Natural killer cell (primary cell): ENCODE data around the gene PIGU. TPM values are rescaled to one million over a fixed set of nuclear protein-coding genes. Genes with fewer than 3 reads are reported as not detected.

Experiments used
- ATAC-seq, 3 donors: fragments of 150-1000 bp in 2 of 3; fragments of 200-7000 bp in 1 of 3; cut with Tn5 transposase; 1 replicate in 1 of 3; 2 replicates in 2 of 3; pipeline ENCODE4 v1.10.0; 2021; ENCODE audit warnings: mild to moderate bottlenecking in 2 of 3, moderate library complexity in 2 of 3
- DNase-seq, 2 donors: peaks; one replicate each; pipeline versions ENCODE4 v3.0.0 to v3.0.0-alpha.2; 2013 to 2021; ENCODE audit warnings: mixed read lengths in 1 of 2
- H3K27ac ChIP-seq: one replicate; pipeline ENCODE4 v1.5.1; 2013; ENCODE audit warnings: mild to moderate bottlenecking, low read length
- H3K27me3 ChIP-seq: one replicate; pipeline ENCODE4 v1.6.1; 2013; ENCODE audit warnings: low read length; ENCODE audit not compliant: control insufficient read depth, insufficient read depth
- H3K36me3 ChIP-seq: one replicate; pipeline ENCODE4 v1.6.1; 2013; ENCODE audit warnings: low read length; ENCODE audit not compliant: control insufficient read depth, insufficient read depth
- H3K4me1 ChIP-seq: one replicate; pipeline ENCODE4 v1.6.1; 2013; ENCODE audit warnings: low read length; ENCODE audit not compliant: control insufficient read depth, insufficient read depth
- H3K4me3 ChIP-seq: one replicate; pipeline ENCODE4 v1.5.1; 2013; ENCODE audit warnings: low read length
- H3K9me3 ChIP-seq: one replicate; pipeline ENCODE4 v1.6.1; 2013; ENCODE audit warnings: low read length; ENCODE audit not compliant: control insufficient read depth, insufficient read depth
- H3K27ac Mint-ChIP-seq, 2 donors: one replicate each; pipeline ENCODE4 v1.8.0; 2022; ENCODE audit warnings: mild to moderate bottlenecking in 2 of 2, mixed read lengths in 2 of 2, moderate library complexity in 1 of 2
- H3K27me3 Mint-ChIP-seq, 2 donors: one replicate each; pipeline ENCODE4 v1.8.0; 2022; ENCODE audit warnings: low read depth in 2 of 2, mixed read lengths in 2 of 2
- H3K36me3 Mint-ChIP-seq: one replicate; pipeline ENCODE4 v1.8.0; 2022; ENCODE audit warnings: mixed read lengths
- H3K4me1 Mint-ChIP-seq, 2 donors: one replicate each; pipeline ENCODE4 v1.8.0; 2022; ENCODE audit warnings: mixed read lengths in 2 of 2
- H3K4me3 Mint-ChIP-seq: one replicate; pipeline ENCODE4 v1.8.0; 2022; ENCODE audit warnings: mild to moderate bottlenecking, moderate library complexity, mixed read lengths
- H3K9me3 Mint-ChIP-seq, 2 donors: one replicate each; pipeline ENCODE4 v1.8.0; 2022; ENCODE audit warnings: mixed read lengths in 2 of 2
- CTCF ChIP-seq: fragments of 200-600 bp; IDR thresholded peaks from one replicate; pipeline ENCODE4 v1.8.0; 2022; ENCODE audit warnings: antibody characterized with exemption
- WGBS: methylation state at CpG from one replicate; pipeline ENCODE4 v1.1.7; 2013; ENCODE audit warnings: missing lambda C conversion rate; ENCODE audit not compliant: insufficient coverage; 5-methylcytosine and 5-hydroxymethylcytosine counted together
- intact Hi-C: fragments of 100-400 bp; cut with micrococcal nuclease; formaldehyde crosslinking; loops from one replicate; pipeline ENCODE4 v1.14.2; 2022
- total RNA-seq, 4 donors: library from RNA; stranded (reverse); fragments of 120-200 nt in 1 of 4; gene quantifications; one replicate each; pipeline versions ENCODE4 v1.2.3 to v1.2.4, GENCODE V29; 2013 to 2022

Gene PIGU
- total RNA-seq, 3 donors from 2014 or later (not counting 1 experiment from before 2014, with no cell fraction given) = 7.0 to 11.1 (median 8.2) TPM

- Mint-ChIP-seq H3K36me3 (no peaks in the 10 kb centered on the region), H3K4me3 (no peak overlapping the region), H3K27ac (peak overlapping the region in 1 of 2 donors; percentile 89), H3K27me3 (no peaks in the 10 kb centered on the region), H3K9me3 (no peaks in the 10 kb centered on the region), H3K4me1 (peaks cover 8 to 9% of the 10 kb centered on the region in 2 donors)
- ATAC-seq (no peak), DNase-seq (no peak)
- Histone ChIP-seq H3K27ac (no peak overlapping the region), H3K4me1 (no peaks in the 10 kb centered on the region), H3K27me3 (no peaks in the 10 kb centered on the region), H3K36me3 (peaks cover 17% of the 10 kb centered on the region), H3K4me3 (no peak overlapping the region), H3K9me3 (no peaks in the 10 kb centered on the region)
- intact Hi-C loops = no loop called here
- 97% methylated on average over 3 of the region's 5 CpGs for WGBS
- no peak for TF ChIP-seq CTCF
These were observed 105.1 kb downstream of the PIGU start for GRCh38 chr20:34571753-34572152.

GRCh38 chr20:34570859-34571306, 106.0 kb downstream of the PIGU start:
- intact Hi-C loops = no loop called here
- Histone ChIP-seq H3K9me3 (no peaks in the 10 kb centered on the region), H3K4me3 (no peak overlapping the region), H3K36me3 (peaks cover 17% of the 10 kb centered on the region), H3K27me3 (no peaks in the 10 kb centered on the region), H3K27ac (no peak overlapping the region), H3K4me1 (no peaks in the 10 kb centered on the region)
- Mint-ChIP-seq H3K27ac (peak overlapping the region; percentile 62 to 89), H3K4me1 (peaks cover 8 to 9% of the 10 kb centered on the region in 2 donors), H3K36me3 (no peaks in the 10 kb centered on the region), H3K27me3 (no peaks in the 10 kb centered on the region), H3K4me3 (no peak overlapping the region), H3K9me3 (no peaks in the 10 kb centered on the region)
- no peak for TF ChIP-seq CTCF
- 49% methylated on average over 2 of the region's 3 CpGs for WGBS
- DNase-seq (no peak), ATAC-seq (peak; percentile 44 to 72 (median 72))

- no peak for TF ChIP-seq CTCF
- no peak overlapping the region for H3K27ac Mint-ChIP-seq
- H3K36me3 Mint-ChIP-seq = no peaks in the 10 kb centered on the region
These were observed 107.3 kb downstream of the PIGU start for GRCh38 chr20:34569598-34569997.

More at GRCh38 chr20:34569598-34569997, 107.3 kb downstream of the PIGU start:
- Histone ChIP-seq H3K4me1 (no peaks in the 10 kb centered on the region), H3K27ac (no peak overlapping the region), H3K36me3 (peaks cover 14% of the 10 kb centered on the region), H3K9me3 (no peaks in the 10 kb centered on the region), H3K4me3 (no peak overlapping the region), H3K27me3 (no peaks in the 10 kb centered on the region)
- intact Hi-C loops = no loop called here
- Mint-ChIP-seq H3K4me1 (peaks cover 8 to 9% of the 10 kb centered on the region in 2 donors), H3K27me3 (no peaks in the 10 kb centered on the region), H3K9me3 (no peaks in the 10 kb centered on the region), H3K4me3 (no peak overlapping the region)
- no peak for ATAC-seq
- DNase-seq = no peak
- WGBS = 87% methylated on average over 2 of the region's 2 CpGs
